IMR-90 (cell line): Measurements from ENCODE around the gene ARHGEF37. TPM values are rescaled to one million over a fixed set of nuclear protein-coding genes. Genes with fewer than 3 reads are reported as not detected.

ENCODE experiments used
- ATAC-seq: fragments of 200-7000 bp; cut with Tn5 transposase; 2 replicates; pipeline ENCODE4 v1.9.1; 2020; ENCODE audit warnings: low read depth, mild to moderate bottlenecking, moderate library complexity
- BruUV-seq: library from RNA; stranded (reverse); fragments of 400-500 nt; replicated peaks from 2 replicates; lab custom pipeline; 2021; lab: Mats Ljungman, UMichigan
- CTCF ChIA-PET: fragments of 300-600 bp; formaldehyde crosslinking; extraction: SDS; loops from one replicate; lab custom pipeline; 2021; ENCODE audit warnings: antibody characterized with exemption; lab: Yijun Ruan, JAX
- POLR2A ChIA-PET: fragments of 300-600 bp; sonication (Branson Sonifier 250); formaldehyde crosslinking; loops from one replicate; lab custom pipeline; 2022; ENCODE audit warnings: antibody characterized with exemption; ENCODE audit not compliant: unreplicated experiment; lab: Charles Lee
- DNase-seq: peaks from one replicate; pipeline ENCODE4 v3.0.0; 2013
- H2AFZ ChIP-seq: replicated peaks from 2 replicates; pipeline ENCODE3; 2013; ENCODE audit warnings: low read length, mild to moderate bottlenecking; ENCODE audit not compliant: poor library complexity
- H2AK5ac ChIP-seq: 2 replicates; pipeline ENCODE4 v1.6.1; 2013; ENCODE audit warnings: low read depth, low read length, inconsistent platforms
- H2AK9ac ChIP-seq: replicated peaks from 2 replicates; pipeline ENCODE3; 2013; ENCODE audit warnings: mild to moderate bottlenecking, low read depth, low read length, moderate library complexity; ENCODE audit not compliant: poor library complexity
- H2BK120ac ChIP-seq: 2 replicates; pipeline ENCODE4 v1.6.1; 2013; ENCODE audit warnings: low read depth, low read length, inconsistent platforms
- H2BK15ac ChIP-seq: 3 replicates; pipeline ENCODE4 v1.6.1; 2013; ENCODE audit warnings: low read depth, low read length, inconsistent platforms
- H2BK20ac ChIP-seq: 2 replicates; pipeline ENCODE4 v1.6.1; 2013; ENCODE audit warnings: low read depth, mild to moderate bottlenecking, inconsistent platforms, low read length, moderate library complexity
- H2BK5ac ChIP-seq: 2 replicates; pipeline ENCODE4 v1.6.1; 2013; ENCODE audit warnings: mild to moderate bottlenecking, low read depth, low read length, inconsistent platforms; ENCODE audit not compliant: poor library complexity, severe bottlenecking
- H3K14ac ChIP-seq: replicated peaks from 2 replicates; pipeline ENCODE4 v1.6.1; 2013; ENCODE audit warnings: low read depth, low read length, inconsistent platforms
- H3K18ac ChIP-seq: 2 replicates; pipeline ENCODE4 v1.6.1; 2013; ENCODE audit warnings: low read depth, low read length, control low read depth
- H3K23ac ChIP-seq: 2 replicates; pipeline ENCODE4 v1.6.1; 2013; ENCODE audit warnings: low read depth, low read length, inconsistent platforms
- H3K27ac ChIP-seq: 2 replicates; pipeline ENCODE4 v1.5.1; 2013; ENCODE audit warnings: mild to moderate bottlenecking, control low read depth, low read length; ENCODE audit not compliant: insufficient read depth
- H3K27me3 ChIP-seq: 2 replicates; pipeline ENCODE4 v1.6.1; 2013; ENCODE audit warnings: low read length; ENCODE audit not compliant: control insufficient read depth, insufficient read depth
- H3K36me3 ChIP-seq: 2 replicates; pipeline ENCODE4 v1.6.1; 2013; ENCODE audit warnings: low read length, mixed read lengths; ENCODE audit not compliant: control insufficient read depth, insufficient read depth
- H3K4ac ChIP-seq: 2 replicates; pipeline ENCODE4 v1.6.1; 2013; ENCODE audit warnings: low read depth, low read length, inconsistent platforms
- H3K4me1 ChIP-seq: 2 replicates; pipeline ENCODE4 v1.6.1; 2013; ENCODE audit warnings: low read length, mixed read lengths; ENCODE audit not compliant: control insufficient read depth, insufficient read depth
- H3K4me2 ChIP-seq: 2 replicates; pipeline ENCODE4 v1.6.1; 2013; ENCODE audit warnings: low read depth, mild to moderate bottlenecking, control low read depth, low read length, moderate library complexity
- H3K4me3 ChIP-seq: 2 replicates; pipeline ENCODE4 v1.5.1; 2013; ENCODE audit warnings: low read depth, mild to moderate bottlenecking, control low read depth, low read length, moderate library complexity; ENCODE audit not compliant: insufficient read depth
- H3K56ac ChIP-seq: 2 replicates; pipeline ENCODE4 v1.6.1; 2013; ENCODE audit warnings: low read length, inconsistent platforms; ENCODE audit not compliant: insufficient read depth; ENCODE audit errors: extremely low read depth
- H3K79me1 ChIP-seq, 2 experiments: 2 replicates each; pipeline ENCODE4 v1.6.1; 2013; ENCODE audit warnings: low read length in 2 of 2, inconsistent platforms in 1 of 2, low read depth in 1 of 2
- H3K9ac ChIP-seq: 2 replicates; pipeline ENCODE4 v1.6.1; 2013; ENCODE audit warnings: low read depth, low read length, control low read depth
- H3K9me1 ChIP-seq: 2 replicates; pipeline ENCODE4 v1.6.1; 2013; ENCODE audit warnings: low read length, inconsistent platforms; ENCODE audit not compliant: insufficient read depth
- H3K9me3 ChIP-seq: 2 replicates; pipeline ENCODE4 v1.6.1; 2013; ENCODE audit warnings: low read length; ENCODE audit not compliant: control insufficient read depth, insufficient read depth
- H4K20me1 ChIP-seq: 2 replicates; pipeline ENCODE4 v1.6.1; 2013; ENCODE audit warnings: low read length, inconsistent platforms; ENCODE audit not compliant: insufficient read depth
- H4K5ac ChIP-seq: 2 replicates; pipeline ENCODE4 v1.6.1; 2013; ENCODE audit warnings: mild to moderate bottlenecking, low read depth, low read length, control low read depth
- H4K8ac ChIP-seq, 2 experiments: 2 replicates each; pipeline ENCODE4 v1.6.1; 2013; ENCODE audit warnings: low read depth in 2 of 2, low read length in 2 of 2, control low read depth in 1 of 2, inconsistent platforms in 1 of 2
- H4K91ac ChIP-seq: 2 replicates; pipeline ENCODE4 v1.6.1; 2013; ENCODE audit warnings: low read depth, low read length, inconsistent platforms; ENCODE audit not compliant: insufficient read depth
- BHLHE40 ChIP-seq: fragments of 150-350 bp; IDR thresholded peaks from 2 replicates; pipeline ENCODE4 v1.6.1; 2016; ENCODE audit warnings: mild to moderate bottlenecking, low read depth, low read length
- CEBPB ChIP-seq: IDR thresholded peaks from 2 replicates; pipeline ENCODE4 v1.6.1; 2012; ENCODE audit warnings: low read depth, low read length, improper control_type of control experiment
- CHD1 ChIP-seq: IDR thresholded peaks from 2 replicates; pipeline ENCODE4 v1.6.1; 2012; ENCODE audit warnings: low read depth, low read length, improper control_type of control experiment
- MAFK ChIP-seq: IDR thresholded peaks from 2 replicates; pipeline ENCODE4 v1.6.1; 2012; ENCODE audit warnings: low read depth, low read length, improper control_type of control experiment
- MAZ ChIP-seq: IDR thresholded peaks from 2 replicates; pipeline ENCODE4 v1.6.1; 2012; ENCODE audit warnings: low read depth, mild to moderate bottlenecking, low read length, improper control_type of control experiment, moderate library complexity, borderline replicate concordance
- MXI1 ChIP-seq: IDR thresholded peaks from 2 replicates; pipeline ENCODE4 v1.6.1; 2012; ENCODE audit warnings: low read depth, mild to moderate bottlenecking, low read length, moderate library complexity, borderline replicate concordance
- NFE2L2 ChIP-seq: fragments of 150-350 bp; IDR thresholded peaks from 2 replicates; pipeline ENCODE4 v1.6.1; 2016; ENCODE audit warnings: low read depth, mild to moderate bottlenecking, low read length
- POLR2A ChIP-seq: IDR thresholded peaks from 2 replicates; pipeline ENCODE4 v1.6.1; 2012; ENCODE audit warnings: mild to moderate bottlenecking, low read depth, low read length
- RAD21 ChIP-seq: IDR thresholded peaks from 2 replicates; pipeline ENCODE4 v1.6.1; 2012; ENCODE audit warnings: low read length, improper control_type of control experiment
- RCOR1 ChIP-seq: IDR thresholded peaks from 2 replicates; pipeline ENCODE4 v1.6.1; 2012; ENCODE audit warnings: mild to moderate bottlenecking, low read length, improper control_type of control experiment; ENCODE audit not compliant: insufficient replicate concordance
- RFX5 ChIP-seq: IDR thresholded peaks from 2 replicates; pipeline ENCODE4 v1.8.0; 2012; ENCODE audit warnings: low read depth, mild to moderate bottlenecking, low read length, moderate library complexity
- SMC3 ChIP-seq: fragments of 150-350 bp; IDR thresholded peaks from 2 replicates; pipeline ENCODE4 v1.6.1; 2016; ENCODE audit warnings: low read depth, mild to moderate bottlenecking, antibody characterized with exemption, low read length, moderate library complexity
- WGBS, 2 experiments: methylation state at CpG; one replicate each; pipeline versions ENCODE4 v1.1.5 to v1.1.7; 2013; ENCODE audit warnings: missing lambda C conversion rate in 2 of 2; ENCODE audit not compliant: insufficient read length in 1 of 2; ENCODE audit errors: extremely low coverage in 2 of 2; 5-methylcytosine and 5-hydroxymethylcytosine counted together
- dilution Hi-C: fragments of 300-500 bp; cut with HindIII; formaldehyde crosslinking; loops from one replicate; pipeline ENCODE4 v1.14.3; 2018; ENCODE audit warnings: low sequenced_read_pairs; ENCODE audit not compliant: unreplicated experiment
- in situ Hi-C: fragments of 300-500 bp; cut with MboI; formaldehyde crosslinking; loops from 3 replicates; pipeline ENCODE4 v1.14.3; 2019; ENCODE audit warnings: low sequenced_read_pairs, inconsistent platforms, mixed read lengths
- intact Hi-C: fragments of 100-400 bp; cut with micrococcal nuclease; formaldehyde crosslinking; loops from 2 replicates; pipeline ENCODE4 v1.10.0; 2022
- polyA plus RNA-seq, 3 experiments: library from polyadenylated mRNA; depleted of rRNA; stranded (reverse); fragments of >200 nt; gene quantifications; 2 replicates each; pipeline ENCODE4 v1.2.3, GENCODE V29; 2012; ENCODE audit warnings: low replicate concordance in 1 of 3
- total RNA-seq: library from RNA; depleted of rRNA; stranded (reverse); fragments of >200 nt; gene quantifications from 2 replicates; pipeline ENCODE4 v1.2.3, GENCODE V29; 2012
- TF ChIP-seq, protein P1 (sequence below): fragments of 150-350 bp; IDR thresholded peaks from 2 replicates; pipeline ENCODE4 v1.6.1; 2017; ENCODE audit warnings: mild to moderate bottlenecking, antibody characterized with exemption, low read length, low read depth
- TF ChIP-seq, protein P2 (sequence below): fragments of 150-350 bp; IDR thresholded peaks from 2 replicates; pipeline ENCODE4 v1.6.1; 2016; ENCODE audit warnings: low read depth, mild to moderate bottlenecking, low read length, moderate library complexity, borderline replicate concordance
- TF ChIP-seq, protein P3 (sequence below): conservative IDR thresholded peaks from 2 replicates; pipeline ENCODE4 v1.5.1; 2012; ENCODE audit warnings: mild to moderate bottlenecking, low read depth, low read length, improper control_type of control experiment

Gene ARHGEF37
- total and polyA plus RNA-seq, 2 of the 4 experiments (the other 2 are of a cell fraction), result 0.39 to 0.54 TPM

DNA sequence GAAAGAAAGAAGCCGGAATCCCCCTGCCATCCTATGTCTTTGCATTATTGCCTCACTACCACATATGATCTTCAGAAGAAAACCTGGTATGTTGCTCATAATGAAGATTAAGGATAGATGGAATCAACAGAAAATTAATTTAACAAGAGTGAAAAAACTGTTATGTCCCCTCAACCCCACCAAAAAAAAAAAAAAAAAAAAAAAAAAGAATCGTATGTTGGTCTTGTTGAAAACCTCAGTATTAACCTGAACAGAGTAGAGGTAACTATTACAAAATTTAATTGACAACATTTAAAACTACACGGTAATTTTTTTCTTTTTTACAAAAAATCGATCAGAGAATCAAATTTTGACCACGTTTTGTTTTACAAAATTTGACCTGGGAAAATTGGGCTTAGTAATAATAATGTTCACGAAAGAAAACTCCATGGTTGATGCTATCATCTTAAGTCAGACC lies 29.2 kb upstream of the ARHGEF37 start:
- Histone ChIP-seq H2AK5ac (peak overlapping the region; percentile 72; the same call in 1 of the 2 replicates), H4K91ac (peak overlapping the region; percentile 81), H3K4me3 (peak overlapping the region; percentile 64), H3K23ac (peak overlapping the region; percentile 96; the same call in 1 of the 2 replicates), H3K56ac (peak overlapping the region; percentile 95), H3K4ac (peak overlapping the region; percentile 89), H3K9me1 (no peaks in the 10 kb centered on the region), H3K27ac (peak overlapping the region; percentile 80), H3K9ac (peak overlapping the region; percentile 67), H3K27me3 (no peaks in the 10 kb centered on the region), H2BK120ac (peak overlapping the region; percentile 35; the same call in 1 of the 2 replicates), H4K5ac (peak overlapping the region; percentile 53; the same call in 1 of the 2 replicates), H2AFZ (no peak overlapping the region), H3K18ac (peak overlapping the region; percentile 25; the same call in 1 of the 2 replicates), H3K14ac (peak overlapping the region; percentile 97), H3K79me1 (peaks cover 4 to 7% of the 10 kb centered on the region in 2 experiments; a peak in 1 of 4 replicates), H3K9me3 (no peaks in the 10 kb centered on the region), H3K4me1 (no peaks in the 10 kb centered on the region), H2BK20ac (no peak overlapping the region), H4K20me1 (peaks cover 26% of the 10 kb centered on the region), H4K8ac (peak overlapping the region; percentile 84 to 94), H2BK5ac (peak overlapping the region; percentile 74), H2BK15ac (no peak overlapping the region), H3K4me2 (peak overlapping the region; percentile 78), H3K36me3 (peaks cover 22% of the 10 kb centered on the region), H2AK9ac (no peak overlapping the region)
- ChIA-PET CTCF (interaction anchor here (0.5 to 1.9 kb wide), 6 partner anchors 29 to 117 kb away, joined by 4 to 9 read pairs (median 4); no protein-coding TSS in a partner anchor), POLR2A (interaction anchor here (1.0 kb wide), 1 partner anchor 106 kb away, joined by 4 read pairs; no protein-coding TSS in a partner anchor)
- ATAC-seq, result no peak
- WGBS, 2 experiments, result no CpG with 5 or more reads among the region's 6 CpGs
- dilution Hi-C loops (no loop called here), intact Hi-C loops (loop anchor here (5.0 kb wide), 1 partner anchor 35 kb away; no protein-coding TSS in a partner anchor), in situ Hi-C loops (loop anchor here (25.0 kb wide), 1 partner anchor 390 kb away; no protein-coding TSS in a partner anchor)
- no TSS peak for BruUV-seq
- DNase-seq, result no peak
- TF ChIP-seq NFE2L2 (no peak), MAFK (no peak), MAZ (no peak), RCOR1 (no peak), RFX5 (no peak), CEBPB (no peak), CHD1 (no peak), MXI1 (no peak), POLR2A (no peak), BHLHE40 (no peak), RAD21 (no peak), SMC3 (no peak)
- TF ChIP-seq, protein P1, sequence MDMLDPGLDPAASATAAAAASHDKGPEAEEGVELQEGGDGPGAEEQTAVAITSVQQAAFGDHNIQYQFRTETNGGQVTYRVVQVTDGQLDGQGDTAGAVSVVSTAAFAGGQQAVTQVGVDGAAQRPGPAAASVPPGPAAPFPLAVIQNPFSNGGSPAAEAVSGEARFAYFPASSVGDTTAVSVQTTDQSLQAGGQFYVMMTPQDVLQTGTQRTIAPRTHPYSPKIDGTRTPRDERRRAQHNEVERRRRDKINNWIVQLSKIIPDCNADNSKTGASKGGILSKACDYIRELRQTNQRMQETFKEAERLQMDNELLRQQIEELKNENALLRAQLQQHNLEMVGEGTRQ, result no peak
- TF ChIP-seq, protein P2, sequence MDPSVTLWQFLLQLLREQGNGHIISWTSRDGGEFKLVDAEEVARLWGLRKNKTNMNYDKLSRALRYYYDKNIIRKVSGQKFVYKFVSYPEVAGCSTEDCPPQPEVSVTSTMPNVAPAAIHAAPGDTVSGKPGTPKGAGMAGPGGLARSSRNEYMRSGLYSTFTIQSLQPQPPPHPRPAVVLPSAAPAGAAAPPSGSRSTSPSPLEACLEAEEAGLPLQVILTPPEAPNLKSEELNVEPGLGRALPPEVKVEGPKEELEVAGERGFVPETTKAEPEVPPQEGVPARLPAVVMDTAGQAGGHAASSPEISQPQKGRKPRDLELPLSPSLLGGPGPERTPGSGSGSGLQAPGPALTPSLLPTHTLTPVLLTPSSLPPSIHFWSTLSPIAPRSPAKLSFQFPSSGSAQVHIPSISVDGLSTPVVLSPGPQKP, result no peak
- TF ChIP-seq, protein P3, sequence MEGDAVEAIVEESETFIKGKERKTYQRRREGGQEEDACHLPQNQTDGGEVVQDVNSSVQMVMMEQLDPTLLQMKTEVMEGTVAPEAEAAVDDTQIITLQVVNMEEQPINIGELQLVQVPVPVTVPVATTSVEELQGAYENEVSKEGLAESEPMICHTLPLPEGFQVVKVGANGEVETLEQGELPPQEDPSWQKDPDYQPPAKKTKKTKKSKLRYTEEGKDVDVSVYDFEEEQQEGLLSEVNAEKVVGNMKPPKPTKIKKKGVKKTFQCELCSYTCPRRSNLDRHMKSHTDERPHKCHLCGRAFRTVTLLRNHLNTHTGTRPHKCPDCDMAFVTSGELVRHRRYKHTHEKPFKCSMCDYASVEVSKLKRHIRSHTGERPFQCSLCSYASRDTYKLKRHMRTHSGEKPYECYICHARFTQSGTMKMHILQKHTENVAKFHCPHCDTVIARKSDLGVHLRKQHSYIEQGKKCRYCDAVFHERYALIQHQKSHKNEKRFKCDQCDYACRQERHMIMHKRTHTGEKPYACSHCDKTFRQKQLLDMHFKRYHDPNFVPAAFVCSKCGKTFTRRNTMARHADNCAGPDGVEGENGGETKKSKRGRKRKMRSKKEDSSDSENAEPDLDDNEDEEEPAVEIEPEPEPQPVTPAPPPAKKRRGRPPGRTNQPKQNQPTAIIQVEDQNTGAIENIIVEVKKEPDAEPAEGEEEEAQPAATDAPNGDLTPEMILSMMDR, result no peak
